ENCODE measurements around the gene PARD3B. TPM values are rescaled to one million over a fixed set of nuclear protein-coding genes. Genes with fewer than 3 reads are reported as not detected.

The PARD3B gene
- total and polyA plus RNA-seq, 3 experiments from 2014 or later: 0.11 to 0.26 TPM; not detected in 1

DNA sequence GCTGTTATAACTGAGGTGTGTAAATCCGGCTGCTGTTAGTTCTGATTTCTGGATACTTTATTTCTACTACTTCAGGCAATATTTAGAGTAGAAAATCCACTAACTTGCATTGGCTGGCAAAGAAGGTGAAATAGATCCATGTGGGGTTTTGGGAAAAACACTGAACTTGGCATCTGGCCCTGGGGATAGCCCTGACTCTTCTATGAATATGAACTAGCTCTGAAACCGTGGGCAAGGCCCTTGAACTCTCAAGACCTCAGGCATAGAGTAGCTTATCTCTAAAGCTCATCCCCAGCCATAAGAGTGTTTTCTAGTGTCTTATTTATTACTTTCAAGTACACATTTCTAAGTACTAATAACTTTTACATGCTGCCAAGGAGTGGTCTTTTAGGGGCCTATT, 25.8 kb downstream of the PARD3B start:
- H3K9me3 ChIP-seq (ENCODE audit: low read length): no peaks in the 10 kb centered on the region
- no peaks in the 10 kb centered on the region for H3K4me1 ChIP-seq (ENCODE audit: insufficient read depth, low read length)
- no peaks in the 10 kb centered on the region for H3K9me3 Mint-ChIP-seq
- H3K36me3 Mint-ChIP-seq: no peaks in the 10 kb centered on the region
- no peak for DNase-seq
- H3K27me3 Mint-ChIP-seq: peaks cover 2 to 8% of the 10 kb centered on the region in 2 donors
- POLR2A ChIA-PET: no interaction called here
- H3K27me3 ChIP-seq (ENCODE audit: insufficient read depth, low read length, poor library complexity, severe bottlenecking): no peaks in the 10 kb centered on the region
- no peak overlapping the region for H3K27ac Mint-ChIP-seq
- CTCF ChIA-PET: no interaction called here
- H3K4me3 ChIP-seq (ENCODE audit: low read length): no peak overlapping the region
- no peaks in the 10 kb centered on the region for H3K4me1 Mint-ChIP-seq
- H3K36me3 ChIP-seq (ENCODE audit: insufficient read depth, low read length): no peaks in the 10 kb centered on the region
- no peak overlapping the region for H3K4me3 Mint-ChIP-seq
- H3K27ac ChIP-seq (ENCODE audit: low read depth, low read length): no peak overlapping the region

- H3K4me1 ChIP-seq (ENCODE audit: insufficient read depth, low read length): no peaks in the 10 kb centered on the region
- Mint-ChIP-seq H3K27me3 (peaks cover 2 to 8% of the 10 kb centered on the region in 2 donors), H3K36me3 (no peaks in the 10 kb centered on the region), H3K27ac (no peak overlapping the region), H3K4me1 (no peaks in the 10 kb centered on the region), H3K9me3 (no peaks in the 10 kb centered on the region), H3K4me3 (no peak overlapping the region)
- DNase-seq: no peak
- H3K4me3 ChIP-seq (ENCODE audit: low read length): no peak overlapping the region
- CTCF ChIA-PET: no interaction called here
- no peaks in the 10 kb centered on the region for H3K36me3 ChIP-seq (ENCODE audit: insufficient read depth, low read length)
- H3K9me3 ChIP-seq (ENCODE audit: low read length): no peaks in the 10 kb centered on the region
- no peak overlapping the region for H3K27ac ChIP-seq (ENCODE audit: low read depth, low read length)
- no peaks in the 10 kb centered on the region for H3K27me3 ChIP-seq (ENCODE audit: insufficient read depth, low read length, poor library complexity, severe bottlenecking)
- POLR2A ChIA-PET: no interaction called here
Observed at GRCh38 chr2:204571911-204572310, 26.6 kb downstream of the PARD3B start.

DNA sequence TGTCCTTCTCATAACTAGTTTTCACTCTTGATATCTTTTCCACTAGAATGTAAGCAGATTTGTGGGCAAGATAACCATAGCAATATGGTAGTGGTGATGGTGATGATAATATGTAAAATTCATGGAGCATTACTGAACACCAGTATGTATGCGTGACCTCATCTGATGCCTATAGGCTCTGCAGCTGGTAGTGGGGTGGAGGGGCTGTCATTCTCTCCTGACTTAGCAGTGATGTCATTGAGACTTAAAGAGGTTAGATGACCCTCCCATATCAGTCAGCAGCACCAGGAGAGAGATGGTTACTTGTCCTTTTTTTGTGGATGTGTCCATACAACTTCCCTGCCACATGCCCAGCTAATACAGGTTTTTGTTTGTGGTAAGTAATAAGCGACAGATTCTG, 27.9 kb downstream of the PARD3B start:
- H3K9me3 ChIP-seq (ENCODE audit: low read length): no peaks in the 10 kb centered on the region
- no peaks in the 10 kb centered on the region for H3K27me3 ChIP-seq (ENCODE audit: insufficient read depth, low read length, poor library complexity, severe bottlenecking)
- DNase-seq: no peak
- no peak overlapping the region for H3K27ac ChIP-seq (ENCODE audit: low read depth, low read length)
- H3K27me3 Mint-ChIP-seq: peaks cover 0 to 4% of the 10 kb centered on the region in 2 donors
- no peaks in the 10 kb centered on the region for H3K9me3 Mint-ChIP-seq
- H3K27ac Mint-ChIP-seq: no peak overlapping the region
- POLR2A ChIA-PET: no interaction called here
- H3K4me1 Mint-ChIP-seq: no peaks in the 10 kb centered on the region
- no peak overlapping the region for H3K4me3 ChIP-seq (ENCODE audit: low read length)
- CTCF ChIA-PET: no interaction called here
- no peaks in the 10 kb centered on the region for H3K4me1 ChIP-seq (ENCODE audit: insufficient read depth, low read length)
- no peaks in the 10 kb centered on the region for H3K36me3 ChIP-seq (ENCODE audit: insufficient read depth, low read length)
- H3K36me3 Mint-ChIP-seq: no peaks in the 10 kb centered on the region
- H3K4me3 Mint-ChIP-seq: no peak overlapping the region

DNA sequence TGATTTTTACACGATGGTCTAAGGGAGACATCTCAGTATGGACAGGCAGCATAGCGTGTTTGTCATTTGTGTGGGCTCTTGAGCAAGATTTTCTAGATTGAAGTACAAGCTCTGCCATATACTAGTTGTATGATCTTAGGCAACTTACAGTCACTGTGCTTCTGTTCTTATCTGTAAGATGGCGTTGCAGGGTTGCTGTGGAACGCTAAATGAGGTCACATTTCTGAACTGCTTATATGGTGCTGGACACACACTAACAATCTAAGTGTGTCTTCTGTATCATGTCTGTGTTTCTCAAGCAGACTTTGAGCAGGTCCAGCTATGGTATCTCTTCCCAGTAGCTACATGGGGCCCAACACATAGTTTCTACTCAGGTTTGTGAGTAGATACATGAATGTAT, 29.2 kb downstream of the PARD3B start:
- POLR2A ChIA-PET: no interaction called here
- no peaks in the 10 kb centered on the region for H3K27me3 Mint-ChIP-seq
- no peak overlapping the region for H3K27ac Mint-ChIP-seq
- no peaks in the 10 kb centered on the region for H3K36me3 Mint-ChIP-seq
- no peaks in the 10 kb centered on the region for H3K9me3 Mint-ChIP-seq
- H3K27ac ChIP-seq (ENCODE audit: low read depth, low read length): no peak overlapping the region
- H3K4me3 ChIP-seq (ENCODE audit: low read length): no peak overlapping the region
- CTCF ChIA-PET: no interaction called here
- no peak overlapping the region for H3K4me3 Mint-ChIP-seq
- no peaks in the 10 kb centered on the region for H3K27me3 ChIP-seq (ENCODE audit: insufficient read depth, low read length, poor library complexity, severe bottlenecking)
- no peaks in the 10 kb centered on the region for H3K9me3 ChIP-seq (ENCODE audit: low read length)
- no peaks in the 10 kb centered on the region for H3K4me1 Mint-ChIP-seq
- no peaks in the 10 kb centered on the region for H3K36me3 ChIP-seq (ENCODE audit: insufficient read depth, low read length)
- DNase-seq: no peak
- no peaks in the 10 kb centered on the region for H3K4me1 ChIP-seq (ENCODE audit: insufficient read depth, low read length)

GRCh38 chr2:204575463-204575862, 30.2 kb downstream of the PARD3B start:
- ChIA-PET CTCF (no interaction called here), POLR2A (no interaction called here)
- H3K4me1 ChIP-seq (ENCODE audit: insufficient read depth, low read length): no peaks in the 10 kb centered on the region
- Mint-ChIP-seq H3K36me3 (no peaks in the 10 kb centered on the region), H3K27ac (no peak overlapping the region), H3K4me1 (no peaks in the 10 kb centered on the region), H3K27me3 (peaks cover 0 to 3% of the 10 kb centered on the region in 2 donors), H3K9me3 (no peaks in the 10 kb centered on the region), H3K4me3 (no peak overlapping the region)
- no peaks in the 10 kb centered on the region for H3K27me3 ChIP-seq (ENCODE audit: insufficient read depth, low read length, poor library complexity, severe bottlenecking)
- no peaks in the 10 kb centered on the region for H3K9me3 ChIP-seq (ENCODE audit: low read length)
- H3K27ac ChIP-seq (ENCODE audit: low read depth, low read length): no peak overlapping the region
- no peak for DNase-seq
- H3K4me3 ChIP-seq (ENCODE audit: low read length): no peak overlapping the region
- no peaks in the 10 kb centered on the region for H3K36me3 ChIP-seq (ENCODE audit: insufficient read depth, low read length)

- Histone ChIP-seq H3K4me1 (ENCODE audit: insufficient read depth, low read length) (no peaks in the 10 kb centered on the region), H3K27me3 (ENCODE audit: insufficient read depth, low read length, poor library complexity, severe bottlenecking) (no peaks in the 10 kb centered on the region), H3K9me3 (ENCODE audit: low read length) (no peaks in the 10 kb centered on the region), H3K4me3 (ENCODE audit: low read length) (no peak overlapping the region), H3K27ac (ENCODE audit: low read depth, low read length) (no peak overlapping the region), H3K36me3 (ENCODE audit: insufficient read depth, low read length) (no peaks in the 10 kb centered on the region)
- ChIA-PET CTCF (no interaction called here), POLR2A (no interaction called here)
- H3K27ac Mint-ChIP-seq: no peak overlapping the region
- H3K4me3 Mint-ChIP-seq: no peak overlapping the region
- peaks cover 0 to 3% of the 10 kb centered on the region in 2 donors for H3K27me3 Mint-ChIP-seq
- no peak for DNase-seq
- H3K4me1 Mint-ChIP-seq: no peaks in the 10 kb centered on the region
- no peaks in the 10 kb centered on the region for H3K9me3 Mint-ChIP-seq
- no peaks in the 10 kb centered on the region for H3K36me3 Mint-ChIP-seq
Observed at GRCh38 chr2:204576362-204576979, 31.2 kb downstream of the PARD3B start.

DNA sequence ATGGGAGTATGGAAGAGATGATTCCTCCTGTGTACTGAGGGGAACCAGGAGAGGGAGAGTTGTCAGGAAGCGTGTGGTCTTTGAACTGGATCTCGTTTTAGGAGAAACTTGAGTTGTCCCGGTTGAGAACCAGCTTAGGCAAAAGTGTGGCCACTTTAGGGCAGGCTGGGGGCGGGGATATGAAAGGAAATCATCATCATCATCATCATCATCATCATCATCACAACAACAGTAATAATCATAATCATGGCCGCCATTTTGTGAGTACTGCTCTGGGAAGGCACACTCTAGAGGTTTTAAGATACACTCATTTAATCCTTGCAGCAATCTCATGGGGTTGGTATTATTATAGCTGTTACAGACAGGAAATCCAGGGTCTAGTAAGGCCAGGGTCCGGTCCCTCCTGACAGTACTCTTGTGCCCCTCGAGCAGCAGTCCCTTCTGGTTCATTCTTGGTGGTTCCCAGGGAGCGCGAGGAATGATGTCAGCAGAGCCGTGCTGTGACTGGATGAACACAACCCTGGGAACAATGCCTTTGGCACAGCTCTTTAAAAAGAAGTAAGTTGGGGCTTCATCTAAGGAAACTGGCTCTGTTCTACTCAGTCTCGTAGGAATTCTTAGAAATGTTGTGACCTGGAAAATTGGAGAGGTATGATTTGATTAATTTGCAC, 33.8 kb downstream of the PARD3B start:
- no peak overlapping the region for H3K4me3 Mint-ChIP-seq
- Histone ChIP-seq H3K4me1 (ENCODE audit: insufficient read depth, low read length) (no peaks in the 10 kb centered on the region), H3K27ac (ENCODE audit: low read depth, low read length) (no peak overlapping the region)

DNA sequence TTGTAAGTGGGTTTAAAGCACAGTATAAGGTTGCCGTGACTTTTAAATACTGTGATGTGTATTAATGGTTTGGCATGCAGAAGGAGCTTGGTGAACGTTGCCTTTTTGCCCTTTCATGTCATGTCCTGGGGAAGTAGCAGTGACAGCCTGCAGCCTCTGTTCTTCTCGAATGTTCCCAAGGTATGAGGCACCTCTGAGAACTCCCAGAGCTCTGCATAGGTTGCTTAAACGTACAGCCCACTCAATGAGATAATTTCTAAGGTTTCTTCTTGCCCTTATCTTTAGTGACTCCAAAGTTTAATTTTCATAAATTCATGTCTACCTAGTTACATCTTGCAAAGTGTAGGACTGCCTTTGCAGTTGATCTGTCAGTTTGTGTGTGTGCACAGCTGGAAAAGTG, 36.7 kb downstream of the PARD3B start:
- H3K4me1 Mint-ChIP-seq: no peaks in the 10 kb centered on the region
- no peaks in the 10 kb centered on the region for H3K9me3 Mint-ChIP-seq
- ChIA-PET POLR2A (no interaction called here), CTCF (no interaction called here)
- DNase-seq: no peak
- no peak overlapping the region for H3K4me3 ChIP-seq (ENCODE audit: low read length)
- H3K36me3 Mint-ChIP-seq: no peaks in the 10 kb centered on the region
- no peak overlapping the region for H3K27ac Mint-ChIP-seq
- H3K36me3 ChIP-seq (ENCODE audit: insufficient read depth, low read length): no peaks in the 10 kb centered on the region
- H3K9me3 ChIP-seq (ENCODE audit: low read length): no peaks in the 10 kb centered on the region
- no peak overlapping the region for H3K4me3 Mint-ChIP-seq
- no peaks in the 10 kb centered on the region for H3K27me3 ChIP-seq (ENCODE audit: insufficient read depth, low read length, poor library complexity, severe bottlenecking)
- H3K4me1 ChIP-seq (ENCODE audit: insufficient read depth, low read length): no peaks in the 10 kb centered on the region
- H3K27me3 Mint-ChIP-seq: peaks cover 0 to 3% of the 10 kb centered on the region in 2 donors
- no peak overlapping the region for H3K27ac ChIP-seq (ENCODE audit: low read depth, low read length)

More for the DNA sequence above, 33.8 kb downstream of the PARD3B start:
- no peaks in the 10 kb centered on the region for H3K36me3 ChIP-seq (ENCODE audit: insufficient read depth, low read length)
- DNase-seq: no peak
- H3K4me1 Mint-ChIP-seq: no peaks in the 10 kb centered on the region
- ChIA-PET CTCF (no interaction called here), POLR2A (no interaction called here)
- H3K27ac Mint-ChIP-seq: no peak overlapping the region
- H3K27me3 ChIP-seq (ENCODE audit: insufficient read depth, low read length, poor library complexity, severe bottlenecking): no peaks in the 10 kb centered on the region
- no peaks in the 10 kb centered on the region for H3K9me3 ChIP-seq (ENCODE audit: low read length)
- no peaks in the 10 kb centered on the region for H3K36me3 Mint-ChIP-seq
- peaks cover 0 to 3% of the 10 kb centered on the region in 2 donors for H3K27me3 Mint-ChIP-seq
- H3K4me3 ChIP-seq (ENCODE audit: low read length): no peak overlapping the region
- no peaks in the 10 kb centered on the region for H3K9me3 Mint-ChIP-seq

Measured in CD8-positive, alpha-beta memory T cell (primary cell).